ENCODE results near the gene VHLL. TPM values are rescaled to one million over a fixed set of nuclear protein-coding genes. Genes with fewer than 3 reads are reported as not detected.

The VHLL gene
- total RNA-seq, 1 experiment from 2014 or later, result not detected

DNA sequence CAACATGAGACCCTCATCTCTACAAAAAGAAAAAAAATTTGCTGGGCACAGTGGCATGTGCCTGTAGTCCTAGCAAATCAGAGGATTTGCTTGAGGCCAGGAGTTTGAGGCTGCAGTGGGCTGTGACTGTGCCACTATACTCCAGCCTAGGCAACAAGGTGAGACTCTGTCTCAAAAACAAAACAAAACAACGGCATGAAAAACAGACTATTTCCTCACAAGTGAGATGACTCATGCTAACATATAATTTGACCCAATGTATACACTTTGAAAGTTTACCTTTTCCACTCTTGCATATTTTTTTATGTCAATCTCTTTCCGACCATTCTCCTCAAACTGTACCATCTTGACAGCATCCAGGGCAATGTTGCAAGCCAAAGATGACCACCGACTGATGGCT, 21.5 kb upstream of the VHLL start:
- Mint-ChIP-seq H3K4me3 (no peak overlapping the region), H3K27me3 (ENCODE audit: low read depth) (no peaks in the 10 kb centered on the region), H3K4me1 (no peaks in the 10 kb centered on the region), H3K27ac (no peak overlapping the region), H3K36me3 (peaks cover 83% of the 10 kb centered on the region), H3K9me3 (no peaks in the 10 kb centered on the region)
- TF ChIP-seq, protein P1, sequence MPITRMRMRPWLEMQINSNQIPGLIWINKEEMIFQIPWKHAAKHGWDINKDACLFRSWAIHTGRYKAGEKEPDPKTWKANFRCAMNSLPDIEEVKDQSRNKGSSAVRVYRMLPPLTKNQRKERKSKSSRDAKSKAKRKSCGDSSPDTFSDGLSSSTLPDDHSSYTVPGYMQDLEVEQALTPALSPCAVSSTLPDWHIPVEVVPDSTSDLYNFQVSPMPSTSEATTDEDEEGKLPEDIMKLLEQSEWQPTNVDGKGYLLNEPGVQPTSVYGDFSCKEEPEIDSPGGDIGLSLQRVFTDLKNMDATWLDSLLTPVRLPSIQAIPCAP (CRISPR knock-in tag; IDR thresholded peaks at IDR 0.05), result no peak
- TF ChIP-seq, protein P2, sequence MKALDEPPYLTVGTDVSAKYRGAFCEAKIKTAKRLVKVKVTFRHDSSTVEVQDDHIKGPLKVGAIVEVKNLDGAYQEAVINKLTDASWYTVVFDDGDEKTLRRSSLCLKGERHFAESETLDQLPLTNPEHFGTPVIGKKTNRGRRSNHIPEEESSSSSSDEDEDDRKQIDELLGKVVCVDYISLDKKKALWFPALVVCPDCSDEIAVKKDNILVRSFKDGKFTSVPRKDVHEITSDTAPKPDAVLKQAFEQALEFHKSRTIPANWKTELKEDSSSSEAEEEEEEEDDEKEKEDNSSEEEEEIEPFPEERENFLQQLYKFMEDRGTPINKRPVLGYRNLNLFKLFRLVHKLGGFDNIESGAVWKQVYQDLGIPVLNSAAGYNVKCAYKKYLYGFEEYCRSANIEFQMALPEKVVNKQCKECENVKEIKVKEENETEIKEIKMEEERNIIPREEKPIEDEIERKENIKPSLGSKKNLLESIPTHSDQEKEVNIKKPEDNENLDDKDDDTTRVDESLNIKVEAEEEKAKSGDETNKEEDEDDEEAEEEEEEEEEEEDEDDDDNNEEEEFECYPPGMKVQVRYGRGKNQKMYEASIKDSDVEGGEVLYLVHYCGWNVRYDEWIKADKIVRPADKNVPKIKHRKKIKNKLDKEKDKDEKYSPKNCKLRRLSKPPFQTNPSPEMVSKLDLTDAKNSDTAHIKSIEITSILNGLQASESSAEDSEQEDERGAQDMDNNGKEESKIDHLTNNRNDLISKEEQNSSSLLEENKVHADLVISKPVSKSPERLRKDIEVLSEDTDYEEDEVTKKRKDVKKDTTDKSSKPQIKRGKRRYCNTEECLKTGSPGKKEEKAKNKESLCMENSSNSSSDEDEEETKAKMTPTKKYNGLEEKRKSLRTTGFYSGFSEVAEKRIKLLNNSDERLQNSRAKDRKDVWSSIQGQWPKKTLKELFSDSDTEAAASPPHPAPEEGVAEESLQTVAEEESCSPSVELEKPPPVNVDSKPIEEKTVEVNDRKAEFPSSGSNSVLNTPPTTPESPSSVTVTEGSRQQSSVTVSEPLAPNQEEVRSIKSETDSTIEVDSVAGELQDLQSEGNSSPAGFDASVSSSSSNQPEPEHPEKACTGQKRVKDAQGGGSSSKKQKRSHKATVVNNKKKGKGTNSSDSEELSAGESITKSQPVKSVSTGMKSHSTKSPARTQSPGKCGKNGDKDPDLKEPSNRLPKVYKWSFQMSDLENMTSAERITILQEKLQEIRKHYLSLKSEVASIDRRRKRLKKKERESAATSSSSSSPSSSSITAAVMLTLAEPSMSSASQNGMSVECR (CRISPR knock-in tag; IDR thresholded peaks at IDR 0.05; ENCODE audit: borderline replicate concordance), result no peak
- TF ChIP-seq FOXK1 (CRISPR knock-in tag; IDR thresholded peaks at IDR 0.05), result no peak
- no peak for TF ChIP-seq ZNF423 (CRISPR knock-in tag; IDR thresholded peaks at IDR 0.05)
- TF ChIP-seq, protein P3, sequence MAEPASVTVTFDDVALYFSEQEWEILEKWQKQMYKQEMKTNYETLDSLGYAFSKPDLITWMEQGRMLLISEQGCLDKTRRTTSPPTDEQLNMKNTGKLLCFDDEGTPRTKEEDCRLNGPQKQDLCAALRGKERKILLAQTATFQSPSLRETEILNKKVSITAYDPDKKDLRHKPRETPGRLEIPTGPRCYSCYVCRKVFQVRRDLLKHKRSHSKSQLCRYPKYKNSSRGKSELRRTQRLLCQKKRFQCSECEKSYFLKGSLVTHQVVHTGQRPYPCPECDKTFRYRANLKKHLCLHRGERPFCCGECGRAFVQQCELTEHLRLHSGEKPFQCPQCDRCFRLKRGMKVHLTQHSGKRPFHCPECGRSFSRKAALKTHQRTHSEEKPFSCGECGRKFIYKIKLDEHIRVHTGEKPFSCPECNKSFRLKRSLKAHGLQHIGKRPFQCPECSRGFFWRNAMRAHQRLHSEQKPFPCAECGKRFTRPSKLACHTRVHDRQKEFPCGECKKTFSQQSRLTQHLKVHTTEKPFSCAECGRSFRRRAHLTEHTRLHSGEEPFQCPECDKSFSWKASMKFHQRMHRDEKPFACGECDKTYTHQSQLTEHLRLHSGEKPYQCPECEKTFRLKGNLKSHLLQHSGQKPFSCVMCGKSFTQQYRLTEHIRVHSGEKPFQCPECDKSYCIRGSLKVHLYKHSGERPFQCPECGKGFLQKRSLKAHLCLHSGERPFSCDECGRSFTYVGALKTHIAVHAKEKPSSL (CRISPR knock-in tag; conservative IDR thresholded peaks at IDR 0.05), result no peak
- no peak for TF ChIP-seq OVOL2 (CRISPR knock-in tag; IDR thresholded peaks at IDR 0.05; ENCODE audit: borderline replicate concordance)
- no peak for TF ChIP-seq SOX15 (CRISPR knock-in tag; IDR thresholded peaks at IDR 0.05)
- TF ChIP-seq, protein P4, sequence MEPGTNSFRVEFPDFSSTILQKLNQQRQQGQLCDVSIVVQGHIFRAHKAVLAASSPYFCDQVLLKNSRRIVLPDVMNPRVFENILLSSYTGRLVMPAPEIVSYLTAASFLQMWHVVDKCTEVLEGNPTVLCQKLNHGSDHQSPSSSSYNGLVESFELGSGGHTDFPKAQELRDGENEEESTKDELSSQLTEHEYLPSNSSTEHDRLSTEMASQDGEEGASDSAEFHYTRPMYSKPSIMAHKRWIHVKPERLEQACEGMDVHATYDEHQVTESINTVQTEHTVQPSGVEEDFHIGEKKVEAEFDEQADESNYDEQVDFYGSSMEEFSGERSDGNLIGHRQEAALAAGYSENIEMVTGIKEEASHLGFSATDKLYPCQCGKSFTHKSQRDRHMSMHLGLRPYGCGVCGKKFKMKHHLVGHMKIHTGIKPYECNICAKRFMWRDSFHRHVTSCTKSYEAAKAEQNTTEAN (CRISPR knock-in tag; IDR thresholded peaks at IDR 0.05), result no peak
- TF ChIP-seq RELA (CRISPR knock-in tag; IDR thresholded peaks at IDR 0.05; ENCODE audit: borderline replicate concordance), result no peak
- ATAC-seq, result no peak
- CTCF ChIA-PET, result interaction anchor here (1.6 kb wide), 1 partner anchor 37 kb away, joined by 6 read pairs; the partner anchor contains the start of gene TMEM79
- POLR2A ChIA-PET, result no interaction called here
- DNase-seq (ENCODE audit: low spot score), result no peak

DNA sequence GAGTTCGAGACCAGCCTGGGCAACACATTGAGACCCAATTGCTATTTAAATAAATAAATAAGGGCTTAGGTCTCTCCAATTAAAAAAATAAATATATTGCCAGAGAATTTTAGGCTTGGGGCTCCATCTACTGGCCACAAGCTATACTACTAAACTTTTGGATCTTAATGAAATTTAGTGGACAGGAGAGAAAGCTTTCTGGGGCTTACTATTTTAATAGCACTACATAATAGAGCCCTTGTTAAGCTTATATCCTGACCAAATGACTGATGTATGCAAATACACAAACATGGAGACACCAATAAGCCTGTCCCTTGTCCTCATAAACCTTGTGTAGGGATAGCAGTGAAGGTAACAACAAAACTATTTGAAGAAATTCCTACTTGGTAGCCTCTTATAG, 20.6 kb upstream of the VHLL start:
- CTCF ChIA-PET, result interaction anchor here (0.7 to 1.8 kb wide), 18 partner anchors 10 to 183 kb away, joined by 3 to 14 read pairs (median 4); partner anchors contain the start of genes CCT3, SMG5, TMEM79 and TSACC
- no peaks in the 10 kb centered on the region for H3K27me3 Mint-ChIP-seq (ENCODE audit: low read depth)
- H3K4me1 Mint-ChIP-seq, result no peaks in the 10 kb centered on the region
- DNase-seq (ENCODE audit: low spot score) (no peak), ATAC-seq (no peak)
- no peaks in the 10 kb centered on the region for H3K9me3 Mint-ChIP-seq
- peaks cover 85% of the 10 kb centered on the region for H3K36me3 Mint-ChIP-seq
- POLR2A ChIA-PET, result no interaction called here
- TF ChIP-seq, protein P5, sequence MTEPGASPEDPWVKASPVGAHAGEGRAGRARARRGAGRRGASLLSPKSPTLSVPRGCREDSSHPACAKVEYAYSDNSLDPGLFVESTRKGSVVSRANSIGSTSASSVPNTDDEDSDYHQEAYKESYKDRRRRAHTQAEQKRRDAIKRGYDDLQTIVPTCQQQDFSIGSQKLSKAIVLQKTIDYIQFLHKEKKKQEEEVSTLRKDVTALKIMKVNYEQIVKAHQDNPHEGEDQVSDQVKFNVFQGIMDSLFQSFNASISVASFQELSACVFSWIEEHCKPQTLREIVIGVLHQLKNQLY (CRISPR knock-in tag; IDR thresholded peaks at IDR 0.05), result no peak
- TF ChIP-seq, protein P6, sequence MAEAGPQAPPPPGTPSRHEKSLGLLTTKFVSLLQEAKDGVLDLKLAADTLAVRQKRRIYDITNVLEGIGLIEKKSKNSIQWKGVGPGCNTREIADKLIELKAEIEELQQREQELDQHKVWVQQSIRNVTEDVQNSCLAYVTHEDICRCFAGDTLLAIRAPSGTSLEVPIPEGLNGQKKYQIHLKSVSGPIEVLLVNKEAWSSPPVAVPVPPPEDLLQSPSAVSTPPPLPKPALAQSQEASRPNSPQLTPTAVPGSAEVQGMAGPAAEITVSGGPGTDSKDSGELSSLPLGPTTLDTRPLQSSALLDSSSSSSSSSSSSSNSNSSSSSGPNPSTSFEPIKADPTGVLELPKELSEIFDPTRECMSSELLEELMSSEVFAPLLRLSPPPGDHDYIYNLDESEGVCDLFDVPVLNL (CRISPR knock-in tag; IDR thresholded peaks at IDR 0.05; ENCODE audit: borderline replicate concordance, low read depth), result no peak
- no peak overlapping the region for H3K4me3 Mint-ChIP-seq
- H3K27ac Mint-ChIP-seq, result no peak overlapping the region

Data from WTC11 (cell line).